HL-60 (cell line): ENCODE measurements around the gene CFAP210.
"Not testable (repeated sequence)": the region's sequence is repeated elsewhere in the genome, so short reads cannot be mapped to it uniquely, and the experiment has no call there.

Experiments
- CTCF ChIP-seq: IDR thresholded peaks from one replicate; pipeline ENCODE4 v1.5.1; 2011; ENCODE audit warnings: low read length, control low read depth, inconsistent platforms; ENCODE audit not compliant: insufficient read depth
- GABPA ChIP-seq: IDR thresholded peaks from 2 replicates; pipeline ENCODE4 v1.6.1; 2012; ENCODE audit warnings: low read depth
- POLR2AphosphoS5 ChIP-seq: IDR thresholded peaks from 2 replicates; pipeline ENCODE4 v1.6.1; 2012; ENCODE audit warnings: low read depth
- REST ChIP-seq: IDR thresholded peaks from 2 replicates; pipeline ENCODE4 v1.6.1; 2012; ENCODE audit warnings: low read depth; ENCODE audit not compliant: insufficient replicate concordance
- SPI1 ChIP-seq: IDR thresholded peaks from 2 replicates; pipeline ENCODE4 v1.6.1; 2012; ENCODE audit warnings: low read depth, mild to moderate bottlenecking, borderline replicate concordance

- not testable (repeated sequence) for TF ChIP-seq CTCF, GABPA, POLR2AphosphoS5, REST, SPI1
These were observed 78.2 kb downstream of the CFAP210 start for GRCh38 chr2:169615982-169616381.
